Keratinocyte (primary cell): Measurements from ENCODE around the gene ARID3A. TPM values are rescaled to one million over a fixed set of nuclear protein-coding genes. Genes with fewer than 3 reads are reported as not detected.

Experiments used
- DNase-seq: peaks from one replicate; pipeline ENCODE4 v3.0.0-alpha.2; 2011; ENCODE audit warnings: low read depth, missing footprints, low spot score
- FAIRE-seq: peaks from 2 replicates; lab custom pipeline; 2011; peaks lifted over from hg19 to GRCh38; lab: Jason Lieb, UNC
- H2AFZ ChIP-seq: 2 replicates; pipeline ENCODE4 v1.6.0; 2012; ENCODE audit warnings: low read length, control low read depth, inconsistent platforms; ENCODE audit not compliant: control insufficient read depth
- H3K27ac ChIP-seq: 2 replicates; pipeline ENCODE4 v1.5.1; 2011; ENCODE audit warnings: low read length; ENCODE audit not compliant: control insufficient read depth, insufficient read depth
- H3K27me3 ChIP-seq: 3 replicates; pipeline ENCODE4 v1.6.0; 2011; ENCODE audit warnings: low read length; ENCODE audit not compliant: control insufficient read depth, insufficient read depth; ENCODE audit errors: extremely low read depth
- H3K36me3 ChIP-seq, 2 experiments: 2 replicates in 1 of 2; 3 replicates in 1 of 2; pipeline ENCODE4 v1.5.1; 2011; ENCODE audit warnings: low read length in 2 of 2, mild to moderate bottlenecking in 1 of 2; ENCODE audit not compliant: control insufficient read depth in 2 of 2, insufficient read depth in 2 of 2; ENCODE audit errors: extremely low read depth in 1 of 2
- H3K4me1 ChIP-seq: 3 replicates; pipeline ENCODE4 v1.5.1; 2011; ENCODE audit warnings: low read length; ENCODE audit not compliant: control insufficient read depth, insufficient read depth; ENCODE audit errors: extremely low read depth
- H3K4me2 ChIP-seq: 3 replicates; pipeline ENCODE4 v1.6.0; 2011; ENCODE audit warnings: low read depth, low read length; ENCODE audit not compliant: control insufficient read depth, insufficient read depth; ENCODE audit errors: extremely low read depth
- H3K4me3 ChIP-seq, 3 experiments: fragments of 200-600 bp in 1 of 3; sonication (generic) in 1 of 3; 2 replicates in 2 of 3; 3 replicates in 1 of 3; pipeline ENCODE4 v1.5.1; 2011 to 2016; ENCODE audit warnings: low read length in 3 of 3, mild to moderate bottlenecking in 3 of 3, control low read depth in 2 of 3, inconsistent platforms in 1 of 3, low read depth in 1 of 3, mixed read lengths in 1 of 3, mixed run types in 1 of 3, moderate library complexity in 1 of 3; ENCODE audit not compliant: control insufficient read depth in 2 of 3, insufficient read depth in 2 of 3; ENCODE audit errors: extremely low read depth in 1 of 3
- H3K79me2 ChIP-seq: 2 replicates; pipeline ENCODE4 v1.6.0; 2012; ENCODE audit warnings: low read length; ENCODE audit not compliant: control insufficient read depth, insufficient read depth
- H3K9ac ChIP-seq: 3 replicates; pipeline ENCODE4 v1.6.0; 2011; ENCODE audit warnings: low read length; ENCODE audit not compliant: control insufficient read depth, insufficient read depth; ENCODE audit errors: extremely low read depth
- H3K9me1 ChIP-seq: 3 replicates; pipeline ENCODE4 v1.6.0; 2011; ENCODE audit warnings: low read length; ENCODE audit not compliant: control insufficient read depth, insufficient read depth; ENCODE audit errors: extremely low read depth
- H3K9me3 ChIP-seq: 2 replicates; pipeline ENCODE4 v1.5.1; 2012; ENCODE audit warnings: low read depth, low read length; ENCODE audit not compliant: control insufficient read depth
- H4K20me1 ChIP-seq: 3 replicates; pipeline ENCODE4 v1.6.0; 2011; ENCODE audit warnings: low read length; ENCODE audit not compliant: control insufficient read depth, insufficient read depth; ENCODE audit errors: extremely low read depth
- EZH2 ChIP-seq: IDR thresholded peaks from one replicate; pipeline ENCODE4 v1.6.1; 2012; ENCODE audit warnings: inconsistent platforms, mild to moderate bottlenecking, low read length, moderate library complexity
- dilution Hi-C: fragments of 300-500 bp; cut with MboI; formaldehyde crosslinking; loops from one replicate; pipeline ENCODE4 v1.7.0; 2020; ENCODE audit warnings: low sequenced_read_pairs; ENCODE audit not compliant: extremely low pct_ligation_motif_present
- polyA plus RNA-seq, 5 experiments: library from polyadenylated mRNA; depleted of rRNA in 3 of 5; stranded (reverse) in 3 of 5; stranded (forward) in 1 of 5; unstranded in 1 of 5; fragments of >200 nt; gene quantifications; 1 replicate in 1 of 5; 2 replicates in 3 of 5; 3 replicates in 1 of 5; pipeline versions ENCODE4 v1.2.1 to v1.2.3, GENCODE V29; 2011 to 2012; ENCODE audit warnings: missing spikeins in 2 of 5, low read depth in 1 of 5, low replicate concordance in 1 of 5
- TF ChIP-seq, protein P1 (sequence below), 3 experiments: IDR thresholded peaks in 1 of 3; conservative IDR thresholded peaks in 1 of 3; optimal IDR thresholded peaks in 1 of 3; 2 replicates in 2 of 3; 3 replicates in 1 of 3; pipeline versions ENCODE3 to v1.5.1; 2011; ENCODE audit warnings: low read length in 3 of 3, mild to moderate bottlenecking in 3 of 3, moderate library complexity in 2 of 3, control low read depth in 1 of 3, inconsistent platforms in 1 of 3; ENCODE audit not compliant: insufficient read depth in 2 of 3; ENCODE audit errors: extremely low read depth in 1 of 3

The ARID3A gene
- polyA plus RNA-seq, 1 donor (not counting 4 experiments of a cell fraction or from before 2014, with no cell fraction given): 2.6 TPM

DNA sequence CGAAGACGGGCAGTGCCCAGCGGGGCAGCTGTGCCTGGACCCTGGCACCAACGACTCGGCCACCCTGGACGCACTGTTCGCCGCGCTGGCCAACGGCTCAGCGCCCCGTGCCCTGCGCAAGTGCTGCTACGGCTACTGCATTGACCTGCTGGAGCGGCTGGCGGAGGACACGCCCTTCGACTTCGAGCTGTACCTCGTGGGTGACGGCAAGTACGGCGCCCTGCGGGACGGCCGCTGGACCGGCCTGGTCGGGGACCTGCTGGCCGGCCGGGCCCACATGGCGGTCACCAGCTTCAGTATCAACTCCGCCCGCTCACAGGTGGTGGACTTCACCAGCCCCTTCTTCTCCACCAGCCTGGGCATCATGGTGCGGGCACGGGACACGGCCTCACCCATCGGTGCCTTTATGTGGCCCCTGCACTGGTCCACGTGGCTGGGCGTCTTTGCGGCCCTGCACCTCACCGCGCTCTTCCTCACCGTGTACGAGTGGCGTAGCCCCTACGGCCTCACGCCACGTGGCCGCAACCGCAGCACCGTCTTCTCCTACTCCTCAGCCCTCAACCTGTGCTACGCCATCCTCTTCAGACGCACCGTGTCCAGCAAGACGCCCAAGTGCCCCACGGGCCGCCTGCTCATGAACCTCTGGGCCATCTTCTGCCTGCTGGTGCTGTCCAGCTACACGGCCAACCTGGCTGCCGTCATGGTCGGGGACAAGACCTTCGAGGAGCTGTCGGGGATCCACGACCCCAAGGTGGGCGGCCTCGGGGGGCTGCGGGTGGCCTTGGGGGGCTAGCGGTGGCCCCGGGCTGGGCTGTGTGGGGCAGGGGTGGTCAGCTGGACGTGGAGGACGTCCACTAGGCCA is 79.2 kb downstream of the ARID3A start:
- Histone ChIP-seq H3K9ac (no peak overlapping the region), H3K79me2 (no peaks in the 10 kb centered on the region), H3K9me3 (no peaks in the 10 kb centered on the region), H3K4me1 (no peaks in the 10 kb centered on the region), H3K4me3 (no peak overlapping the region), H4K20me1 (no peaks in the 10 kb centered on the region), H3K27ac (no peak overlapping the region), H2AFZ (no peak overlapping the region), H3K27me3 (peaks cover 20% of the 10 kb centered on the region), H3K4me2 (no peak overlapping the region), H3K36me3 (peaks cover 3 to 4% of the 10 kb centered on the region in 2 experiments), H3K9me1 (no peaks in the 10 kb centered on the region)
- DNase-seq (no peak), FAIRE-seq (no peak)
- dilution Hi-C loops: no loop called here
- TF ChIP-seq, protein P1, sequence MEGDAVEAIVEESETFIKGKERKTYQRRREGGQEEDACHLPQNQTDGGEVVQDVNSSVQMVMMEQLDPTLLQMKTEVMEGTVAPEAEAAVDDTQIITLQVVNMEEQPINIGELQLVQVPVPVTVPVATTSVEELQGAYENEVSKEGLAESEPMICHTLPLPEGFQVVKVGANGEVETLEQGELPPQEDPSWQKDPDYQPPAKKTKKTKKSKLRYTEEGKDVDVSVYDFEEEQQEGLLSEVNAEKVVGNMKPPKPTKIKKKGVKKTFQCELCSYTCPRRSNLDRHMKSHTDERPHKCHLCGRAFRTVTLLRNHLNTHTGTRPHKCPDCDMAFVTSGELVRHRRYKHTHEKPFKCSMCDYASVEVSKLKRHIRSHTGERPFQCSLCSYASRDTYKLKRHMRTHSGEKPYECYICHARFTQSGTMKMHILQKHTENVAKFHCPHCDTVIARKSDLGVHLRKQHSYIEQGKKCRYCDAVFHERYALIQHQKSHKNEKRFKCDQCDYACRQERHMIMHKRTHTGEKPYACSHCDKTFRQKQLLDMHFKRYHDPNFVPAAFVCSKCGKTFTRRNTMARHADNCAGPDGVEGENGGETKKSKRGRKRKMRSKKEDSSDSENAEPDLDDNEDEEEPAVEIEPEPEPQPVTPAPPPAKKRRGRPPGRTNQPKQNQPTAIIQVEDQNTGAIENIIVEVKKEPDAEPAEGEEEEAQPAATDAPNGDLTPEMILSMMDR (optimal IDR thresholded peaks at IDR 0.05 in 1 of 3, IDR thresholded peaks at IDR 0.05 in 1 of 3, conservative IDR thresholded peaks at IDR 0.05 in 1 of 3; ENCODE audit: extremely low read depth in 1 of 3, insufficient read depth in 2 of 3, low read length in 3 of 3): no peak
- TF ChIP-seq EZH2: no peak

DNA sequence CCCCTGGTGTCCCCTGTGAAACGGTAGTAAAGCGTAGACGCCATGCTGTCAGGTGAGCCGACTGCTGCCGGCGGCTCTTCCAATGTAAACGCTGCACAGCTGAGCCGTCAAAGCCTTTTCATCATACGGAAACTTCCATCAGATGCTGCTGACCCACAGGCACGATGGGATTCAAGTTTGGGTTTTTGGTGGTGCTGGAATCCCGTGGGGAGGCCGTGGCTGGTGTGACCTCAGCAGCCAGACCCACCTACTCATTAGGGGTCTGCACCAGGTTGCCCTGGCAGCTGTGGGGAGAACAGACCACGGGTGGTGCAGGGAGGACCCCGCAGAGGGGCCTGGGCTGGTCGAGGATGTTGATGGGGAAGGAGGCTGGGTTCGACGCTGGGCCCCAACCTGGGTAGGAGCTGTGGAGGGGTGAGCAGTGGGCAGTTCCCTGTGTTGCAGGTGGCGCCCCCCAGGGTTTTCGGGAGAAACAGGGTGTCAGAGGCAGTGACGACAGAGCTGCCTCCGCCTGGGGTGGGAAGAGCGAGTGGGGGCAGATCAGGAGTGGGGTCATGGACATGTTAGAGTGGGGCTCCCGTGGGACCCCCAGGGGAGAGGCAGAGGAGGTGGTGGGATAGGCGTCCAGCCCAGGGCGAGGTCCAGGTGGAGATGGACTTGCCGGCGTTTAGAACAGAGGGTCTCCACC is 81.0 kb downstream of the ARID3A start:
- Histone ChIP-seq H3K79me2 (no peaks in the 10 kb centered on the region), H3K9me1 (no peaks in the 10 kb centered on the region), H3K27me3 (peaks cover 11% of the 10 kb centered on the region), H3K4me1 (no peaks in the 10 kb centered on the region), H3K9ac (no peak overlapping the region), H3K4me3 (no peak overlapping the region), H2AFZ (no peak overlapping the region), H3K4me2 (no peak overlapping the region), H3K36me3 (peaks cover 4 to 6% of the 10 kb centered on the region in 2 experiments), H4K20me1 (no peaks in the 10 kb centered on the region), H3K27ac (no peak overlapping the region), H3K9me3 (no peaks in the 10 kb centered on the region)
- dilution Hi-C loops: no loop called here
- DNase-seq: no peak
- no peak for FAIRE-seq
- TF ChIP-seq, protein P1 (optimal IDR thresholded peaks at IDR 0.05 in 1 of 3, IDR thresholded peaks at IDR 0.05 in 1 of 3, conservative IDR thresholded peaks at IDR 0.05 in 1 of 3; ENCODE audit: extremely low read depth in 1 of 3, insufficient read depth in 2 of 3, low read length in 3 of 3): no peak
- TF ChIP-seq EZH2: no peak
